GM23338 (cell line): ENCODE data around the gene HTT.

Experiments used
- CREB1 ChIP-seq: fragments of 250-450 bp; sonication (Bioruptor Pico); IDR thresholded peaks from 2 replicates; pipeline ENCODE4 v1.5.0; 2020; ENCODE audit warnings: low read depth, mild to moderate bottlenecking, moderate library complexity
- EZH2 ChIP-seq: fragments of 200-600 bp; sonication (generic); IDR thresholded peaks from one replicate; pipeline ENCODE4 v1.8.0; 2017; ENCODE audit warnings: antibody characterized with exemption, mild to moderate bottlenecking, low read depth; ENCODE audit not compliant: unreplicated experiment
- EZH2phosphoT487 ChIP-seq: fragments of 200-600 bp; sonication (generic); IDR thresholded peaks from one replicate; pipeline ENCODE4 v1.8.1; 2018; ENCODE audit warnings: antibody characterized with exemption; ENCODE audit not compliant: unreplicated experiment
- NANOG ChIP-seq: IDR thresholded peaks from 2 replicates; pipeline ENCODE4 v1.6.1; 2016; ENCODE audit warnings: antibody characterized with exemption, borderline replicate concordance
- POLR2AphosphoS5 ChIP-seq: IDR thresholded peaks from 2 replicates; pipeline ENCODE4 v1.6.1; 2016; ENCODE audit warnings: antibody characterized with exemption, low read depth
- ZNF114 ChIP-seq: fragments of 250-450 bp; sonication (Bioruptor Pico); IDR thresholded peaks from 2 replicates; pipeline ENCODE4 v1.5.0; 2020; ENCODE audit warnings: mild to moderate bottlenecking, moderate library complexity
- TF ChIP-seq, protein P1 (sequence below), 2 experiments: fragments of 200-600 bp in 1 of 2; sonication (generic) in 1 of 2; conservative IDR thresholded peaks; 2 replicates each; pipeline versions ENCODE4 v1.5.1 to v1.6.1; 2016 to 2017; ENCODE audit warnings: antibody characterized with exemption in 2 of 2, low read depth in 2 of 2, mild to moderate bottlenecking in 2 of 2, moderate library complexity in 1 of 2
- TF ChIP-seq, protein P2 (sequence below): IDR thresholded peaks from one replicate; pipeline ENCODE4 v1.6.1; 2018; ENCODE audit warnings: antibody characterized with exemption; ENCODE audit not compliant: unreplicated experiment

DNA sequence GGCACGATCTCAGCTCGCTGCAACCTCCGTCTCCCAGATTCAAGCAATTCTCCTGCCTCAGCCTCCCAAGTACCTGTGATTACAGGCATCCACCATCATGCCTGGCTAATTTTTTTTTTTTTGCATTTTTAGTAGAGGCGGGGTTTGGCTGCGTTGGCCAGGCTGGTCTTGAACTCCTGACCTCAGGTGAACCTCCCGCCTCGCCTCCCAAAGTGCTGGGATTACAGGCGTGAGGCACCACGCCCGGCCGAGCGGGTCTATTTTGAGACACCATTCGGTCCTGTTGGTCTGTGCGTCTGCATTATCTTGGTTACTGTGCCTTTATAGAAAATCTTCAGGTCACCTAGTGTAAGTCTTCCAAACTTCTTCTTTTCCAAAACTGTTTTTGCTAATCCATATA is 196.7 kb downstream of the HTT start:
- TF ChIP-seq, protein P1, sequence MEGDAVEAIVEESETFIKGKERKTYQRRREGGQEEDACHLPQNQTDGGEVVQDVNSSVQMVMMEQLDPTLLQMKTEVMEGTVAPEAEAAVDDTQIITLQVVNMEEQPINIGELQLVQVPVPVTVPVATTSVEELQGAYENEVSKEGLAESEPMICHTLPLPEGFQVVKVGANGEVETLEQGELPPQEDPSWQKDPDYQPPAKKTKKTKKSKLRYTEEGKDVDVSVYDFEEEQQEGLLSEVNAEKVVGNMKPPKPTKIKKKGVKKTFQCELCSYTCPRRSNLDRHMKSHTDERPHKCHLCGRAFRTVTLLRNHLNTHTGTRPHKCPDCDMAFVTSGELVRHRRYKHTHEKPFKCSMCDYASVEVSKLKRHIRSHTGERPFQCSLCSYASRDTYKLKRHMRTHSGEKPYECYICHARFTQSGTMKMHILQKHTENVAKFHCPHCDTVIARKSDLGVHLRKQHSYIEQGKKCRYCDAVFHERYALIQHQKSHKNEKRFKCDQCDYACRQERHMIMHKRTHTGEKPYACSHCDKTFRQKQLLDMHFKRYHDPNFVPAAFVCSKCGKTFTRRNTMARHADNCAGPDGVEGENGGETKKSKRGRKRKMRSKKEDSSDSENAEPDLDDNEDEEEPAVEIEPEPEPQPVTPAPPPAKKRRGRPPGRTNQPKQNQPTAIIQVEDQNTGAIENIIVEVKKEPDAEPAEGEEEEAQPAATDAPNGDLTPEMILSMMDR (conservative IDR thresholded peaks at IDR 0.05; ENCODE audit: low read depth in 2 of 2) = no peak
- TF ChIP-seq EZH2 (no peak), CREB1 (no peak), ZNF114 (CRISPR knock-in tag) (no peak), EZH2phosphoT487 (no peak), POLR2AphosphoS5 (no peak), NANOG (no peak)
- TF ChIP-seq, protein P2, sequence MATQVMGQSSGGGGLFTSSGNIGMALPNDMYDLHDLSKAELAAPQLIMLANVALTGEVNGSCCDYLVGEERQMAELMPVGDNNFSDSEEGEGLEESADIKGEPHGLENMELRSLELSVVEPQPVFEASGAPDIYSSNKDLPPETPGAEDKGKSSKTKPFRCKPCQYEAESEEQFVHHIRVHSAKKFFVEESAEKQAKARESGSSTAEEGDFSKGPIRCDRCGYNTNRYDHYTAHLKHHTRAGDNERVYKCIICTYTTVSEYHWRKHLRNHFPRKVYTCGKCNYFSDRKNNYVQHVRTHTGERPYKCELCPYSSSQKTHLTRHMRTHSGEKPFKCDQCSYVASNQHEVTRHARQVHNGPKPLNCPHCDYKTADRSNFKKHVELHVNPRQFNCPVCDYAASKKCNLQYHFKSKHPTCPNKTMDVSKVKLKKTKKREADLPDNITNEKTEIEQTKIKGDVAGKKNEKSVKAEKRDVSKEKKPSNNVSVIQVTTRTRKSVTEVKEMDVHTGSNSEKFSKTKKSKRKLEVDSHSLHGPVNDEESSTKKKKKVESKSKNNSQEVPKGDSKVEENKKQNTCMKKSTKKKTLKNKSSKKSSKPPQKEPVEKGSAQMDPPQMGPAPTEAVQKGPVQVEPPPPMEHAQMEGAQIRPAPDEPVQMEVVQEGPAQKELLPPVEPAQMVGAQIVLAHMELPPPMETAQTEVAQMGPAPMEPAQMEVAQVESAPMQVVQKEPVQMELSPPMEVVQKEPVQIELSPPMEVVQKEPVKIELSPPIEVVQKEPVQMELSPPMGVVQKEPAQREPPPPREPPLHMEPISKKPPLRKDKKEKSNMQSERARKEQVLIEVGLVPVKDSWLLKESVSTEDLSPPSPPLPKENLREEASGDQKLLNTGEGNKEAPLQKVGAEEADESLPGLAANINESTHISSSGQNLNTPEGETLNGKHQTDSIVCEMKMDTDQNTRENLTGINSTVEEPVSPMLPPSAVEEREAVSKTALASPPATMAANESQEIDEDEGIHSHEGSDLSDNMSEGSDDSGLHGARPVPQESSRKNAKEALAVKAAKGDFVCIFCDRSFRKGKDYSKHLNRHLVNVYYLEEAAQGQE = no peak
